ENCODE results near the gene CRB2. TPM values are rescaled to one million over a fixed set of nuclear protein-coding genes. Genes with fewer than 3 reads are reported as not detected.
A peak's percentile ranks its signal among the peaks of the same experiment; 100 is the strongest.

CRB2 gene
- total and polyA plus RNA-seq, 12 donors = under 0.01 to 0.24 (median 0.07) TPM; not detected in 4

GRCh38 chr9:123414936-123415930 lies 59.2 kb downstream of the CRB2 start:
- TF ChIP-seq CTCF (IDR thresholded peaks at IDR 0.05) (no peak), POLR2A (IDR thresholded peaks at IDR 0.05) (no peak)
- Histone ChIP-seq H3K27me3 (no peaks in the 10 kb centered on the region), H3K27ac (no peak overlapping the region), H3K4me1 (replicated peaks in 1 of 2) (no peaks in the 10 kb centered on the region), H3K4me3 (no peak overlapping the region), H3K36me3 (replicated peaks in 1 of 2) (peaks cover 0 to 7% of the 10 kb centered on the region in 2 donors), H3K9me3 (replicated peaks in 1 of 3) (no peaks in the 10 kb centered on the region)
- 87 to 92% (median 90%) methylated on average over 18 to 23 of the region's 23 CpGs for WGBS, 4 donors
- intact Hi-C loops (cut with DNase I) = no loop called here
- DNase-seq = no peak

GRCh38 chr9:123416176-123416575 lies 60.2 kb downstream of the CRB2 start:
- Histone ChIP-seq H3K4me1 (replicated peaks in 1 of 2) (no peaks in the 10 kb centered on the region), H3K4me3 (no peak overlapping the region), H3K27ac (no peak overlapping the region), H3K9me3 (replicated peaks in 1 of 3) (no peaks in the 10 kb centered on the region), H3K27me3 (no peaks in the 10 kb centered on the region), H3K36me3 (replicated peaks in 1 of 2) (peaks cover 0 to 7% of the 10 kb centered on the region in 2 donors)
- DNase-seq = peak in 1 of 7 donors; percentile 5
- 76 to 91% (median 84%) methylated on average over 8 of the region's 8 CpGs for WGBS, 4 donors
- intact Hi-C loops (cut with DNase I) = no loop called here
- TF ChIP-seq CTCF (IDR thresholded peaks at IDR 0.05) (no peak), POLR2A (IDR thresholded peaks at IDR 0.05) (no peak)

GRCh38 chr9:123417289-123418051 lies 61.5 kb downstream of the CRB2 start:
- no peaks in the 10 kb centered on the region for H3K4me1 ChIP-seq (replicated peaks in 1 of 2)
- no peak for DNase-seq
- H3K27ac ChIP-seq = no peak overlapping the region
- TF ChIP-seq CTCF (IDR thresholded peaks at IDR 0.05) (no peak), POLR2A (IDR thresholded peaks at IDR 0.05) (no peak)
- no peak overlapping the region for H3K4me3 ChIP-seq
- no peaks in the 10 kb centered on the region for H3K27me3 ChIP-seq
- no peaks in the 10 kb centered on the region for H3K9me3 ChIP-seq (replicated peaks in 1 of 3)
- peaks cover 0 to 7% of the 10 kb centered on the region in 2 donors for H3K36me3 ChIP-seq (replicated peaks in 1 of 2)
- intact Hi-C loops (cut with DNase I) = no loop called here
- 92 to 98% (median 96%) methylated on average over 5 of the region's 5 CpGs for WGBS, 4 donors

- Histone ChIP-seq H3K36me3 (replicated peaks in 1 of 2) (peaks cover 0 to 7% of the 10 kb centered on the region in 2 donors), H3K27ac (no peak overlapping the region), H3K4me1 (replicated peaks in 1 of 2) (no peaks in the 10 kb centered on the region), H3K4me3 (no peak overlapping the region), H3K9me3 (replicated peaks in 1 of 3) (no peaks in the 10 kb centered on the region), H3K27me3 (no peaks in the 10 kb centered on the region)
- intact Hi-C loops (cut with DNase I) = no loop called here
- 93 to 96% (median 94%) methylated on average over 5 of the region's 5 CpGs for WGBS, 4 donors
- TF ChIP-seq POLR2A (IDR thresholded peaks at IDR 0.05) = no peak
- no peak for TF ChIP-seq CTCF (IDR thresholded peaks at IDR 0.05)
- no peak for DNase-seq
Observed at GRCh38 chr9:123418052-123418430, 62.0 kb downstream of the CRB2 start.

Data from adrenal gland (tissue), 12 donors.